Hepatocyte (in vitro differentiated cells): ENCODE data around the gene AURKA.

Experiments
- CTCF ChIP-seq: fragments of 200-600 bp; sonication (generic); IDR thresholded peaks from 2 replicates; pipeline ENCODE4 v1.5.1; 2016; ENCODE audit warnings: antibody characterized with exemption, mild to moderate bottlenecking; ENCODE audit not compliant: poor library complexity
- EZH2 ChIP-seq: fragments of 200-600 bp; sonication (generic); IDR thresholded peaks from 2 replicates; pipeline ENCODE4 v1.6.1; 2016; ENCODE audit warnings: antibody characterized with exemption, mild to moderate bottlenecking, borderline replicate concordance

DNA sequence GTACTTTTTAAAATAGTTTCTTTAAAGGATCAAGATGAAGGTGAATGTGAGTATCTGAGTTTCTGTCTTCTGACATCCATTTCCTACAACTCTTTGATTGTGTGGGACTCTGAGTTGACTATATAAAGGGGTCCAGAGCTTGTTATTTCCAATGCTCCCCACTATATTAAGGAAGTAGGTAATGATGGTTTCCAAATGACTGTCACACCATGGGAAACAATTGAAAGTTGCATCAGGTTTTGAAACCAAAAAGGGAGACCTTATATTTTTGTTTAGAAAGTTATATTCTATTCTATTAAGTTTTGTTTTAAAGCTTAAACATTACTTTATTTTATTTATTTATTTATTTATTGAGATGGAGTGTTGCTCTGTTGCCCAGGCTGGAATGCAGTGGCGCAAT is 31.2 kb upstream of the AURKA start:
- TF ChIP-seq CTCF (no peak), EZH2 (no peak)
